SK-N-SH treated with all-trans-retinoic acid at 6 μM for 48 hours (cell line): Measurements from ENCODE around the gene DNAJA1.
A peak's percentile ranks its signal among the peaks of the same experiment; 100 is the strongest.

ENCODE experiments used
- ATAC-seq: fragments of 200-7000 bp; cut with Tn5 transposase; 3 replicates; pipeline ENCODE4 v1.9.1; 2020; ENCODE audit warnings: mild to moderate bottlenecking, moderate library complexity
- ARNTL ChIP-seq: fragments of 450-650 bp; formaldehyde crosslinking; IDR thresholded peaks from 2 replicates; pipeline ENCODE4 v1.5.0; 2020; ENCODE audit warnings: low read depth, mild to moderate bottlenecking, moderate library complexity, borderline replicate concordance
- BACH2 ChIP-seq: fragments of 250-450 bp; sonication (Bioruptor Pico); IDR thresholded peaks from 2 replicates; pipeline ENCODE4 v1.9.0; 2021; ENCODE audit warnings: mild to moderate bottlenecking, borderline replicate concordance
- CREB5 ChIP-seq: fragments of 250-450 bp; sonication (Bioruptor Pico); IDR thresholded peaks from 2 replicates; pipeline ENCODE4 v1.5.1; 2020; ENCODE audit warnings: low read depth, mild to moderate bottlenecking, moderate library complexity
- GLIS3 ChIP-seq: fragments of 250-450 bp; sonication (Bioruptor Pico); IDR thresholded peaks from 2 replicates; pipeline ENCODE4 v1.5.0; 2020; ENCODE audit warnings: mild to moderate bottlenecking, moderate library complexity
- ISL1 ChIP-seq: fragments of 250-450 bp; sonication (Bioruptor Pico); IDR thresholded peaks from 2 replicates; pipeline ENCODE4 v2.1.2; 2022; ENCODE audit warnings: mild to moderate bottlenecking, moderate library complexity
- OSR1 ChIP-seq: fragments of 250-450 bp; sonication (Bioruptor Pico); IDR thresholded peaks from 2 replicates; pipeline ENCODE4 v1.8.0; 2022; ENCODE audit warnings: moderate library complexity, mild to moderate bottlenecking, inconsistent platforms
- PATZ1 ChIP-seq: fragments of 250-450 bp; sonication (Bioruptor Pico); IDR thresholded peaks from 2 replicates; pipeline ENCODE4 v1.8.0; 2020; ENCODE audit warnings: mild to moderate bottlenecking, moderate library complexity, borderline replicate concordance
- POU6F1 ChIP-seq: fragments of 250-450 bp; sonication (Bioruptor Pico); IDR thresholded peaks from 2 replicates; pipeline ENCODE4 v1.8.0; 2021; ENCODE audit warnings: low read depth, mild to moderate bottlenecking, moderate library complexity, borderline replicate concordance
- PPARA ChIP-seq: fragments of 250-450 bp; sonication (Bioruptor Pico); IDR thresholded peaks from 2 replicates; pipeline ENCODE4 v1.5.0; 2020; ENCODE audit warnings: mild to moderate bottlenecking, borderline replicate concordance
- RARB ChIP-seq: fragments of 250-450 bp; sonication (Bioruptor Pico); IDR thresholded peaks from 2 replicates; pipeline ENCODE4 v1.8.0; 2021; ENCODE audit warnings: mild to moderate bottlenecking, moderate library complexity
- SNAI2 ChIP-seq: fragments of 250-450 bp; sonication (Bioruptor Pico); IDR thresholded peaks from 2 replicates; pipeline ENCODE4 v1.5.0; 2020; ENCODE audit warnings: mild to moderate bottlenecking, moderate library complexity
- TSHZ2 ChIP-seq: fragments of 250-450 bp; sonication (Bioruptor Pico); IDR thresholded peaks from 2 replicates; pipeline ENCODE4 v1.5.0; 2020; ENCODE audit warnings: mild to moderate bottlenecking, moderate library complexity
- ZC3H10 ChIP-seq: fragments of 250-450 bp; sonication (Bioruptor Pico); IDR thresholded peaks from 2 replicates; pipeline ENCODE4 v1.5.1; 2021; ENCODE audit warnings: mild to moderate bottlenecking, moderate library complexity
- ZFP30 ChIP-seq: fragments of 450-650 bp; formaldehyde crosslinking; IDR thresholded peaks from 2 replicates; pipeline ENCODE4 v1.5.0; 2022; ENCODE audit warnings: mild to moderate bottlenecking, moderate library complexity
- ZNF565 ChIP-seq: fragments of 450-650 bp; formaldehyde crosslinking; conservative IDR thresholded peaks from 2 replicates; pipeline ENCODE4 v1.5.0; 2020; ENCODE audit warnings: low read depth, mild to moderate bottlenecking, moderate library complexity
- ZNF8 ChIP-seq: fragments of 450-650 bp; formaldehyde crosslinking; IDR thresholded peaks from 2 replicates; pipeline ENCODE4 v1.5.0; 2020; ENCODE audit warnings: mild to moderate bottlenecking, moderate library complexity

The DNAJA1 gene

GRCh38 chr9:33041432-33042188 is 16.5 kb downstream of the DNAJA1 start:
- no peak for ATAC-seq
- TF ChIP-seq ZNF8 (CRISPR knock-in tag) (no peak), ZC3H10 (CRISPR knock-in tag) (no peak), BACH2 (CRISPR knock-in tag) (no peak), TSHZ2 (CRISPR knock-in tag) (no peak), ISL1 (CRISPR knock-in tag) (no peak), ZFP30 (CRISPR knock-in tag) (no peak), SNAI2 (no peak), POU6F1 (CRISPR knock-in tag) (no peak), OSR1 (CRISPR knock-in tag) (no peak), PPARA (CRISPR knock-in tag) (no peak), GLIS3 (no peak), CREB5 (CRISPR knock-in tag) (no peak), ZNF565 (CRISPR knock-in tag) (no peak), RARB (CRISPR knock-in tag) (no peak), ARNTL (CRISPR knock-in tag) (no peak)

- TF ChIP-seq TSHZ2 (CRISPR knock-in tag): no peak
- no peak for TF ChIP-seq ISL1 (CRISPR knock-in tag)
- no peak for TF ChIP-seq CREB5 (CRISPR knock-in tag)
- TF ChIP-seq ZFP30 (CRISPR knock-in tag): no peak
- TF ChIP-seq PATZ1: no peak
- no peak for ATAC-seq
Measured at GRCh38 chr9:33042473-33042872, 17.4 kb downstream of the DNAJA1 start.

- TF ChIP-seq ZC3H10 (CRISPR knock-in tag): no peak
- peak; percentile 8 for ATAC-seq
Measured at GRCh38 chr9:33043671-33044070, 18.6 kb downstream of the DNAJA1 start.
